ENCODE results near the gene CIAO3. TPM values are rescaled to one million over a fixed set of nuclear protein-coding genes. Genes with fewer than 3 reads are reported as not detected.
A peak's percentile ranks its signal among the peaks of the same experiment; 100 is the strongest.

Gene CIAO3
- total RNA-seq, 1 experiment from 2014 or later: 50.9 TPM

DNA sequence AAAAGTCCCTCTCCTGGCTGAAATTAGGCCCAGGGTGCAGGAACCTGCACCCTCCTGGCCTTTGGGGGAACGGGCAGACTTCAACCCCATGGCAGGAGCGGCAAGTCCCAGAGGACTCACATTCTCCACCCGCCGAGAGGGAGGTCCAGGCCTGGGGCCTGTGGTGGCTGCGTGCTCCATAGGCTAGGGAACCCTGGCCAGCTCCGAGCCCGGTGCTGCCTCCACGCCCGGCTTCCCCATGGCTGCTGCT lies 14.7 kb downstream of the CIAO3 start:
- Mint-ChIP-seq H3K4me3 (peak overlapping the region; percentile 69), H3K27me3 (ENCODE audit: low read depth) (peaks cover 2% of the 10 kb centered on the region; the same call in 1 of the 2 replicates), H3K27ac (no peak overlapping the region), H3K4me1 (no peaks in the 10 kb centered on the region), H3K9me3 (no peaks in the 10 kb centered on the region), H3K36me3 (no peaks in the 10 kb centered on the region; the same call in 1 of the 2 replicates)
- DNase-seq (ENCODE audit: low spot score) (no peak), ATAC-seq (no peak)
- ChIA-PET POLR2A (interaction anchor here (1.1 kb wide), 1 partner anchor 10 kb away, joined by 5 read pairs; no protein-coding TSS in a partner anchor), CTCF (interaction anchor here (0.7 to 6.9 kb wide), 9 partner anchors 10 to 66 kb away, joined by 3 to 90 read pairs (median 5); partner anchors contain the start of genes CHTF18, CIAO3, METRN and RPUSD1)
- TF ChIP-seq IRF2 (CRISPR knock-in tag; IDR thresholded peaks at IDR 0.05; ENCODE audit: borderline replicate concordance, low read depth) (no peak), TEAD1 (CRISPR knock-in tag; IDR thresholded peaks at IDR 0.05) (no peak), NFATC4 (CRISPR knock-in tag; IDR thresholded peaks at IDR 0.05) (no peak), ZNF671 (CRISPR knock-in tag; IDR thresholded peaks at IDR 0.05) (no peak), PRRX2 (CRISPR knock-in tag; IDR thresholded peaks at IDR 0.05) (no peak)
- TF ChIP-seq, protein P1, sequence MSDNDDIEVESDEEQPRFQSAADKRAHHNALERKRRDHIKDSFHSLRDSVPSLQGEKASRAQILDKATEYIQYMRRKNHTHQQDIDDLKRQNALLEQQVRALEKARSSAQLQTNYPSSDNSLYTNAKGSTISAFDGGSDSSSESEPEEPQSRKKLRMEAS (CRISPR knock-in tag; IDR thresholded peaks at IDR 0.05): no peak
- TF ChIP-seq, protein P2, sequence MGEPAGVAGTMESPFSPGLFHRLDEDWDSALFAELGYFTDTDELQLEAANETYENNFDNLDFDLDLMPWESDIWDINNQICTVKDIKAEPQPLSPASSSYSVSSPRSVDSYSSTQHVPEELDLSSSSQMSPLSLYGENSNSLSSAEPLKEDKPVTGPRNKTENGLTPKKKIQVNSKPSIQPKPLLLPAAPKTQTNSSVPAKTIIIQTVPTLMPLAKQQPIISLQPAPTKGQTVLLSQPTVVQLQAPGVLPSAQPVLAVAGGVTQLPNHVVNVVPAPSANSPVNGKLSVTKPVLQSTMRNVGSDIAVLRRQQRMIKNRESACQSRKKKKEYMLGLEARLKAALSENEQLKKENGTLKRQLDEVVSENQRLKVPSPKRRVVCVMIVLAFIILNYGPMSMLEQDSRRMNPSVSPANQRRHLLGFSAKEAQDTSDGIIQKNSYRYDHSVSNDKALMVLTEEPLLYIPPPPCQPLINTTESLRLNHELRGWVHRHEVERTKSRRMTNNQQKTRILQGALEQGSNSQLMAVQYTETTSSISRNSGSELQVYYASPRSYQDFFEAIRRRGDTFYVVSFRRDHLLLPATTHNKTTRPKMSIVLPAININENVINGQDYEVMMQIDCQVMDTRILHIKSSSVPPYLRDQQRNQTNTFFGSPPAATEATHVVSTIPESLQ (CRISPR knock-in tag; IDR thresholded peaks at IDR 0.05): no peak
- TF ChIP-seq, protein P3, sequence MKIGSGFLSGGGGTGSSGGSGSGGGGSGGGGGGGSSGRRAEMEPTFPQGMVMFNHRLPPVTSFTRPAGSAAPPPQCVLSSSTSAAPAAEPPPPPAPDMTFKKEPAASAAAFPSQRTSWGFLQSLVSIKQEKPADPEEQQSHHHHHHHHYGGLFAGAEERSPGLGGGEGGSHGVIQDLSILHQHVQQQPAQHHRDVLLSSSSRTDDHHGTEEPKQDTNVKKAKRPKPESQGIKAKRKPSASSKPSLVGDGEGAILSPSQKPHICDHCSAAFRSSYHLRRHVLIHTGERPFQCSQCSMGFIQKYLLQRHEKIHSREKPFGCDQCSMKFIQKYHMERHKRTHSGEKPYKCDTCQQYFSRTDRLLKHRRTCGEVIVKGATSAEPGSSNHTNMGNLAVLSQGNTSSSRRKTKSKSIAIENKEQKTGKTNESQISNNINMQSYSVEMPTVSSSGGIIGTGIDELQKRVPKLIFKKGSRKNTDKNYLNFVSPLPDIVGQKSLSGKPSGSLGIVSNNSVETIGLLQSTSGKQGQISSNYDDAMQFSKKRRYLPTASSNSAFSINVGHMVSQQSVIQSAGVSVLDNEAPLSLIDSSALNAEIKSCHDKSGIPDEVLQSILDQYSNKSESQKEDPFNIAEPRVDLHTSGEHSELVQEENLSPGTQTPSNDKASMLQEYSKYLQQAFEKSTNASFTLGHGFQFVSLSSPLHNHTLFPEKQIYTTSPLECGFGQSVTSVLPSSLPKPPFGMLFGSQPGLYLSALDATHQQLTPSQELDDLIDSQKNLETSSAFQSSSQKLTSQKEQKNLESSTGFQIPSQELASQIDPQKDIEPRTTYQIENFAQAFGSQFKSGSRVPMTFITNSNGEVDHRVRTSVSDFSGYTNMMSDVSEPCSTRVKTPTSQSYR (CRISPR knock-in tag; IDR thresholded peaks at IDR 0.05): no peak
- TF ChIP-seq, protein P4, sequence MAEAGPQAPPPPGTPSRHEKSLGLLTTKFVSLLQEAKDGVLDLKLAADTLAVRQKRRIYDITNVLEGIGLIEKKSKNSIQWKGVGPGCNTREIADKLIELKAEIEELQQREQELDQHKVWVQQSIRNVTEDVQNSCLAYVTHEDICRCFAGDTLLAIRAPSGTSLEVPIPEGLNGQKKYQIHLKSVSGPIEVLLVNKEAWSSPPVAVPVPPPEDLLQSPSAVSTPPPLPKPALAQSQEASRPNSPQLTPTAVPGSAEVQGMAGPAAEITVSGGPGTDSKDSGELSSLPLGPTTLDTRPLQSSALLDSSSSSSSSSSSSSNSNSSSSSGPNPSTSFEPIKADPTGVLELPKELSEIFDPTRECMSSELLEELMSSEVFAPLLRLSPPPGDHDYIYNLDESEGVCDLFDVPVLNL (CRISPR knock-in tag; IDR thresholded peaks at IDR 0.05; ENCODE audit: borderline replicate concordance, low read depth): no peak
- TF ChIP-seq, protein P5, sequence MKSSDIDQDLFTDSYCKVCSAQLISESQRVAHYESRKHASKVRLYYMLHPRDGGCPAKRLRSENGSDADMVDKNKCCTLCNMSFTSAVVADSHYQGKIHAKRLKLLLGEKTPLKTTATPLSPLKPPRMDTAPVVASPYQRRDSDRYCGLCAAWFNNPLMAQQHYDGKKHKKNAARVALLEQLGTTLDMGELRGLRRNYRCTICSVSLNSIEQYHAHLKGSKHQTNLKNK (CRISPR knock-in tag; IDR thresholded peaks at IDR 0.05): no peak
- TF ChIP-seq, protein P6, sequence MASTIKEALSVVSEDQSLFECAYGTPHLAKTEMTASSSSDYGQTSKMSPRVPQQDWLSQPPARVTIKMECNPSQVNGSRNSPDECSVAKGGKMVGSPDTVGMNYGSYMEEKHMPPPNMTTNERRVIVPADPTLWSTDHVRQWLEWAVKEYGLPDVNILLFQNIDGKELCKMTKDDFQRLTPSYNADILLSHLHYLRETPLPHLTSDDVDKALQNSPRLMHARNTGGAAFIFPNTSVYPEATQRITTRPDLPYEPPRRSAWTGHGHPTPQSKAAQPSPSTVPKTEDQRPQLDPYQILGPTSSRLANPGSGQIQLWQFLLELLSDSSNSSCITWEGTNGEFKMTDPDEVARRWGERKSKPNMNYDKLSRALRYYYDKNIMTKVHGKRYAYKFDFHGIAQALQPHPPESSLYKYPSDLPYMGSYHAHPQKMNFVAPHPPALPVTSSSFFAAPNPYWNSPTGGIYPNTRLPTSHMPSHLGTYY (CRISPR knock-in tag; IDR thresholded peaks at IDR 0.05): no peak

DNA sequence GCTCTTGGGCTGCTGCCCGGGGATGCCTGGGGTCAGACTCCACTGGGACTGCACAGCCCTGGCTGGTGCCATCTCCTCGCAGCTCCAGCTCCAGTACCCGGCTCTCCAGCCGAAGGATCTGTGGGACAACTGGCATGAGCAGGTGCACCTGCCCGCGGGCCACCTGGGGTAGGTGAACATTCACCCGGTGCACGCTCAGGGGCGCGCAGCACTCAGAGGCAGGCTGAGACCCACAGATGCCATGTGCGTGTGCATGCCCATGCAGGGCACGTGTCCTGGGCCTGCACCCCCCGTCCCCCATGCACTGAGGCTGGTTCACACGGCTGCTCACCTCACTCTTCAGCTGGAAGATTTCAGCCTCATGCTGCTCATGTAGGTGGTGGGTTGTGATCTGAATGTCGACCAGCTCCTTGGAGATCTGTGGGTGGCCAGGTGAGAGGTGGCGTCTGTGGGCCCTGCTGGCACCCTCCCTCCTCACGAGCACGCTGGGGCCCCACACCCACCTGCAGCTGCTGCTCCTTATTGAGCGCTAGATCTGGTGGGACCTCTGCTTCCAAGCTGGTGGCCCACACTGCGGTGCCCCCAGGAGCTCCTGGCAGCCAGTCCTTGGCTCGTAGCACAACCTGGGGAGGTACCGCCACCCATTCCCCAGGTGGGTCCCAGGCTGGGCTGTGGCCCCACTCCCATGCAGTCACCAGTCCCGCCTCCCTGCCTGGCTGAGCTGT lies 15.2 kb downstream of the CIAO3 start:
- ATAC-seq: no peak
- TF ChIP-seq SOX15 (CRISPR knock-in tag; IDR thresholded peaks at IDR 0.05) (no peak), ZNF138 (CRISPR knock-in tag; conservative IDR thresholded peaks at IDR 0.05) (0 out of 2 replicates have a peak, but pooled peaks have one; percentile 45), HMGA2 (CRISPR knock-in tag; IDR thresholded peaks at IDR 0.05) (no peak)
- no peak for DNase-seq (ENCODE audit: low spot score)
- H3K27ac Mint-ChIP-seq: no peak overlapping the region
- ChIA-PET CTCF (interaction anchor here (1.0 to 6.9 kb wide), 8 partner anchors 11 to 65 kb away, joined by 3 to 90 read pairs (median 5); partner anchors contain the start of genes CHTF18, CIAO3, METRN and RPUSD1), POLR2A (interaction anchor here (1.1 kb wide), 1 partner anchor 9 kb away, joined by 5 read pairs; no protein-coding TSS in a partner anchor)
- H3K4me3 Mint-ChIP-seq: peak overlapping the region; percentile 69; the same call in 1 of the 2 replicates
- H3K36me3 Mint-ChIP-seq: no peaks in the 10 kb centered on the region; the same call in 1 of the 2 replicates
- no peaks in the 10 kb centered on the region for H3K4me1 Mint-ChIP-seq
- H3K9me3 Mint-ChIP-seq: no peaks in the 10 kb centered on the region
- H3K27me3 Mint-ChIP-seq (ENCODE audit: low read depth): peaks cover 2% of the 10 kb centered on the region; the same call in 1 of the 2 replicates
